Ishikawa (cell line): Measurements from ENCODE around the gene RHOT2.

Source experiments
- EGR1 ChIP-seq: IDR thresholded peaks from 2 replicates; pipeline ENCODE4 v1.6.1; 2012
- EP300 ChIP-seq: IDR thresholded peaks from 2 replicates; pipeline ENCODE4 v1.6.1; 2012; ENCODE audit warnings: borderline replicate concordance
- FOXM1 ChIP-seq: IDR thresholded peaks from 2 replicates; pipeline ENCODE4 v1.6.1; 2012; ENCODE audit warnings: low read depth, borderline replicate concordance
- MAX ChIP-seq: IDR thresholded peaks from 2 replicates; pipeline ENCODE4 v1.6.1; 2012
- NFIC ChIP-seq: IDR thresholded peaks from 2 replicates; pipeline ENCODE4 v1.6.1; 2012
- RAD21 ChIP-seq: IDR thresholded peaks from 2 replicates; pipeline ENCODE4 v1.6.1; 2012; ENCODE audit warnings: low read depth
- REST ChIP-seq: IDR thresholded peaks from 2 replicates; pipeline ENCODE4 v1.6.1; 2012; ENCODE audit warnings: low read depth, mild to moderate bottlenecking
- TAF1 ChIP-seq: IDR thresholded peaks from 2 replicates; pipeline ENCODE4 v1.6.1; 2012; ENCODE audit warnings: low read depth, mild to moderate bottlenecking
- TCF12 ChIP-seq: IDR thresholded peaks from 2 replicates; pipeline ENCODE4 v1.6.1; 2012; ENCODE audit warnings: low read depth
- USF1 ChIP-seq: IDR thresholded peaks from 2 replicates; pipeline ENCODE4 v1.6.1; 2012
- YY1 ChIP-seq: IDR thresholded peaks from 2 replicates; pipeline ENCODE4 v1.6.1; 2012; ENCODE audit warnings: low read depth

GRCh38 chr16:630815-631405 is 37.0 kb upstream of the RHOT2 start, which contains the start of gene WFIKKN1:
- no peak for TF ChIP-seq TAF1
- peak; percentile 32; the same call in 1 of the 2 replicates for TF ChIP-seq TCF12
- no peak for TF ChIP-seq REST
- no peak for TF ChIP-seq RAD21
- no peak for TF ChIP-seq YY1
- TF ChIP-seq FOXM1, result no peak
- no peak for TF ChIP-seq EGR1
- peak; percentile 88 for TF ChIP-seq NFIC
- TF ChIP-seq USF1, result no peak
- TF ChIP-seq EP300, result no peak
- TF ChIP-seq MAX, result no peak
